ENCODE measurements around the gene ENPEP.

DNA sequence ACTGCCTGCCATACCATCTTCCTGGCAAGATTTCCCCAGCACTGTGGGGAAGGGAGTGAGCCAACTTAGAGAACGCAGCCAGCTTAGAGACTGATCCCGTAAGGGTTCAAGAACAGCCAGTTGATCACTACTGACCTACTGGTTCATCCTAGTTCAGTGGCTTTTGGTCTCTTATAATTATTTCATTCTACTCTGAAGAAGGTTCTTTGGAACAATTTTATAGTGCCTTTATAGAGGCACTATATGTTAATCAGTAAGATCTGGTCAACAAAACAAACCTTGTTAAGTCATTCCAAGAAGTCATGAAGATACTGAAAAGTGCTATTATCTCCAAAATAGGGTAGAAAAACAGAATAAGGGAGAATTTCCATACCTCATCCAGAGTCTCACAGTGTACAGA lies 33.2 kb upstream of the ENPEP start:
- TF ChIP-seq, protein P1, sequence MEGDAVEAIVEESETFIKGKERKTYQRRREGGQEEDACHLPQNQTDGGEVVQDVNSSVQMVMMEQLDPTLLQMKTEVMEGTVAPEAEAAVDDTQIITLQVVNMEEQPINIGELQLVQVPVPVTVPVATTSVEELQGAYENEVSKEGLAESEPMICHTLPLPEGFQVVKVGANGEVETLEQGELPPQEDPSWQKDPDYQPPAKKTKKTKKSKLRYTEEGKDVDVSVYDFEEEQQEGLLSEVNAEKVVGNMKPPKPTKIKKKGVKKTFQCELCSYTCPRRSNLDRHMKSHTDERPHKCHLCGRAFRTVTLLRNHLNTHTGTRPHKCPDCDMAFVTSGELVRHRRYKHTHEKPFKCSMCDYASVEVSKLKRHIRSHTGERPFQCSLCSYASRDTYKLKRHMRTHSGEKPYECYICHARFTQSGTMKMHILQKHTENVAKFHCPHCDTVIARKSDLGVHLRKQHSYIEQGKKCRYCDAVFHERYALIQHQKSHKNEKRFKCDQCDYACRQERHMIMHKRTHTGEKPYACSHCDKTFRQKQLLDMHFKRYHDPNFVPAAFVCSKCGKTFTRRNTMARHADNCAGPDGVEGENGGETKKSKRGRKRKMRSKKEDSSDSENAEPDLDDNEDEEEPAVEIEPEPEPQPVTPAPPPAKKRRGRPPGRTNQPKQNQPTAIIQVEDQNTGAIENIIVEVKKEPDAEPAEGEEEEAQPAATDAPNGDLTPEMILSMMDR (IDR thresholded peaks at IDR 0.05), result no peak
- TF ChIP-seq POLR2A (IDR thresholded peaks at IDR 0.05), result no peak

Data from adrenal gland (tissue), 5 donors.